Hepatocyte (in vitro differentiated cells): ENCODE results near the gene TNFRSF6B. TPM values are rescaled to one million over a fixed set of nuclear protein-coding genes. Genes with fewer than 3 reads are reported as not detected.

ENCODE experiments used
- DNase-seq: peaks from one replicate; pipeline ENCODE4 v3.0.0-alpha.2; 2016; ENCODE audit warnings: low spot score
- H2AFZ ChIP-seq: fragments of 200-600 bp; sonication (generic); 2 replicates; pipeline ENCODE4 v1.6.0; 2016; ENCODE audit warnings: antibody characterized with exemption, mild to moderate bottlenecking
- H3K27ac ChIP-seq: fragments of 200-600 bp; sonication (generic); 2 replicates; pipeline ENCODE4 v1.5.1; 2016; ENCODE audit warnings: mild to moderate bottlenecking
- H3K27me3 ChIP-seq: fragments of 200-600 bp; sonication (generic); 2 replicates; pipeline ENCODE4 v1.6.1; 2016
- H3K36me3 ChIP-seq: fragments of 200-600 bp; sonication (generic); replicated peaks from 2 replicates; pipeline ENCODE4 v1.5.1; 2016; ENCODE audit warnings: low read depth; ENCODE audit not compliant: insufficient read depth
- H3K4me1 ChIP-seq: fragments of 200-600 bp; sonication (generic); 2 replicates; pipeline ENCODE4 v1.5.1; 2016; ENCODE audit warnings: mild to moderate bottlenecking, moderate library complexity; ENCODE audit not compliant: insufficient read depth
- H3K4me2 ChIP-seq: fragments of 200-600 bp; sonication (generic); 2 replicates; pipeline ENCODE4 v1.6.0; 2016
- H3K4me3 ChIP-seq: fragments of 200-600 bp; sonication (generic); 2 replicates; pipeline ENCODE4 v1.5.1; 2016; ENCODE audit warnings: mild to moderate bottlenecking
- H3K79me2 ChIP-seq: fragments of 200-600 bp; sonication (generic); 2 replicates; pipeline ENCODE4 v1.6.0; 2017; ENCODE audit warnings: mild to moderate bottlenecking
- H3K9me2 ChIP-seq: fragments of 200-600 bp; sonication (generic); replicated peaks from 2 replicates; pipeline ENCODE4 v1.6.0; 2017; ENCODE audit warnings: mild to moderate bottlenecking; ENCODE audit not compliant: insufficient read depth
- H3K9me3 ChIP-seq: fragments of 200-600 bp; sonication (generic); 2 replicates; pipeline ENCODE4 v1.5.1; 2016; ENCODE audit warnings: low read depth, mild to moderate bottlenecking
- H4K20me1 ChIP-seq: fragments of 200-600 bp; sonication (generic); 2 replicates; pipeline ENCODE4 v1.6.0; 2016; ENCODE audit warnings: mild to moderate bottlenecking; ENCODE audit not compliant: insufficient read depth, poor library complexity, severe bottlenecking
- EZH2 ChIP-seq: fragments of 200-600 bp; sonication (generic); IDR thresholded peaks from 2 replicates; pipeline ENCODE4 v1.6.1; 2016; ENCODE audit warnings: antibody characterized with exemption, mild to moderate bottlenecking, borderline replicate concordance
- EZH2phosphoT487 ChIP-seq: fragments of 200-600 bp; sonication (generic); IDR thresholded peaks from one replicate; pipeline ENCODE4 v1.6.1; 2018; ENCODE audit warnings: antibody characterized with exemption, mild to moderate bottlenecking, low read depth, moderate library complexity; ENCODE audit not compliant: unreplicated experiment, severe bottlenecking
- WGBS: methylation state at CpG from one replicate; pipeline ENCODE4 v1.1.6; 2016; ENCODE audit warnings: low lambda C conversion rate; ENCODE audit errors: missing lambda C conversion rate; 5-methylcytosine and 5-hydroxymethylcytosine counted together
- polyA plus RNA-seq: library from polyadenylated mRNA; unstranded; fragments of >200 nt; fragmentation: Nextera tagmentation; extraction: Ambion mirVana; gene quantifications from 2 replicates; pipeline ENCODE4 v1.2.1, GENCODE V29; 2016
- small RNA-seq: library from RNA; depleted of rRNA; stranded (forward); fragments of <200 nt; gene quantifications from one replicate; pipeline ENCODE3, GENCODE V24; 2014
- total RNA-seq: library from RNA; depleted of rRNA; stranded (reverse); fragments of >200 nt; gene quantifications from 2 replicates; pipeline ENCODE4 v1.2.3, GENCODE V29; 2014
- TF ChIP-seq, protein P1 (sequence below): fragments of 200-600 bp; sonication (generic); IDR thresholded peaks from 2 replicates; pipeline ENCODE4 v1.5.1; 2016; ENCODE audit warnings: antibody characterized with exemption, mild to moderate bottlenecking; ENCODE audit not compliant: poor library complexity

The TNFRSF6B gene
- total and polyA plus RNA-seq, 2 experiments from 2014 or later, result 0.97 to 4.2 TPM

- no peaks in the 10 kb centered on the region for H4K20me1 ChIP-seq
- peaks cover 8% of the 10 kb centered on the region for H3K4me1 ChIP-seq
- H3K36me3 ChIP-seq, result no peaks in the 10 kb centered on the region
- no peaks in the 10 kb centered on the region for H3K9me3 ChIP-seq
- peak; percentile 3 for DNase-seq
- peaks cover 6% of the 10 kb centered on the region for H3K79me2 ChIP-seq
- H3K4me3 ChIP-seq, result no peak overlapping the region
- H3K9me2 ChIP-seq, result no peaks in the 10 kb centered on the region
- 91% methylated on average over 22 of the region's 26 CpGs for WGBS
- no peak overlapping the region for H2AFZ ChIP-seq
- H3K27ac ChIP-seq, result no peak overlapping the region
- TF ChIP-seq EZH2phosphoT487, result no peak
- no peaks in the 10 kb centered on the region for H3K27me3 ChIP-seq
- H3K4me2 ChIP-seq, result no peak overlapping the region
Measured at GRCh38 chr20:63745961-63746731, 49.7 kb downstream of the TNFRSF6B start.

DNA sequence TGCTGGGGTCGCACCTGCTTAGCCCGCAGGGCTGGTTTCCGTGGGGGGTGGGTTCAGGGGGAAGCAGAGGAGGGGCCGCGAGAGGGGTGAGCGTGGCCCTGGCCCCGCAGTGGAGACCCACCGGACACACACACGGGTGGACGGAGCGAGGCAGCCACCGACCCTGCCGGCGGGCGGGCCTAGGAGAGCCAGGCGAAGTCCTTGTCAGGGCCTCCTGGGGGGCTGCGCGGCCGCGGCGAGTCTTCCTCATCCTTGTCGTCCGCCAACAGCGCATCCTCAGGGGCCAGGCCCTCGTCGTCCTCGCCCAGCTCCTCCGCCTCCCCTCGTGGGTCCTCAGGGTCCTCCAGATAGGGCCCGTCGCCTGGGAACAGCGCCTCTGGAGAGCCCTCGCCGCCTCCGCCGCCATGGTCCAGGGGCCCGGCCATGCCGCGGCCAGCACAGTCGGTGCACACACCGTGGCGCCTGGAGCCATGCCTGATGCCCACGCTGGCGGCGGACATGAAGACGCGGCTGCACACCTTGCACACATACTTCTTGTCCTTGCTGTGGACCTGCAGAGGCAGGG is 50.4 kb downstream of the TNFRSF6B start:
- no peak overlapping the region for H3K4me2 ChIP-seq
- H3K9me3 ChIP-seq, result no peaks in the 10 kb centered on the region
- TF ChIP-seq, protein P1, sequence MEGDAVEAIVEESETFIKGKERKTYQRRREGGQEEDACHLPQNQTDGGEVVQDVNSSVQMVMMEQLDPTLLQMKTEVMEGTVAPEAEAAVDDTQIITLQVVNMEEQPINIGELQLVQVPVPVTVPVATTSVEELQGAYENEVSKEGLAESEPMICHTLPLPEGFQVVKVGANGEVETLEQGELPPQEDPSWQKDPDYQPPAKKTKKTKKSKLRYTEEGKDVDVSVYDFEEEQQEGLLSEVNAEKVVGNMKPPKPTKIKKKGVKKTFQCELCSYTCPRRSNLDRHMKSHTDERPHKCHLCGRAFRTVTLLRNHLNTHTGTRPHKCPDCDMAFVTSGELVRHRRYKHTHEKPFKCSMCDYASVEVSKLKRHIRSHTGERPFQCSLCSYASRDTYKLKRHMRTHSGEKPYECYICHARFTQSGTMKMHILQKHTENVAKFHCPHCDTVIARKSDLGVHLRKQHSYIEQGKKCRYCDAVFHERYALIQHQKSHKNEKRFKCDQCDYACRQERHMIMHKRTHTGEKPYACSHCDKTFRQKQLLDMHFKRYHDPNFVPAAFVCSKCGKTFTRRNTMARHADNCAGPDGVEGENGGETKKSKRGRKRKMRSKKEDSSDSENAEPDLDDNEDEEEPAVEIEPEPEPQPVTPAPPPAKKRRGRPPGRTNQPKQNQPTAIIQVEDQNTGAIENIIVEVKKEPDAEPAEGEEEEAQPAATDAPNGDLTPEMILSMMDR, result no peak
- TF ChIP-seq EZH2 (no peak), EZH2phosphoT487 (no peak)
- H2AFZ ChIP-seq, result no peak overlapping the region
- 97% methylated on average over 32 of the region's 47 CpGs for WGBS
- peak; percentile 4 for DNase-seq
- no peaks in the 10 kb centered on the region for H3K9me2 ChIP-seq
- no peaks in the 10 kb centered on the region for H3K36me3 ChIP-seq
- peaks cover 1% of the 10 kb centered on the region for H3K4me1 ChIP-seq
- no peaks in the 10 kb centered on the region for H3K27me3 ChIP-seq
- no peak overlapping the region for H3K4me3 ChIP-seq
- no peaks in the 10 kb centered on the region for H4K20me1 ChIP-seq
- H3K27ac ChIP-seq, result no peak overlapping the region
- H3K79me2 ChIP-seq, result no peaks in the 10 kb centered on the region

GRCh38 chr20:63747622-63748069 is 51.2 kb downstream of the TNFRSF6B start:
- Histone ChIP-seq H3K9me2 (no peaks in the 10 kb centered on the region), H3K9me3 (no peaks in the 10 kb centered on the region), H3K79me2 (no peaks in the 10 kb centered on the region), H3K4me2 (no peak overlapping the region), H3K36me3 (no peaks in the 10 kb centered on the region), H3K4me1 (no peaks in the 10 kb centered on the region), H3K27me3 (no peaks in the 10 kb centered on the region), H2AFZ (no peak overlapping the region), H4K20me1 (no peaks in the 10 kb centered on the region), H3K4me3 (no peak overlapping the region), H3K27ac (no peak overlapping the region)
- WGBS, result 85% methylated on average over 10 of the region's 13 CpGs
- peak; percentile 4 for DNase-seq
- TF ChIP-seq EZH2phosphoT487 (no peak), EZH2 (no peak)
- TF ChIP-seq, protein P1, result no peak

Small RNA genes within 50 kb of the gene (small RNA-seq; reads per million reads assigned to genes)
- gene LIME1 (not detected), gene TNFRSF6B (not detected)

Other genes starting within 250 kb of the TNFRSF6B start
- gene KCNQ2, start 224.0 kb upstream of the TNFRSF6B start, total RNA-seq, result 2.9 and 3.5 TPM in 2 replicates
- gene KCNQ2, start 224.0 kb upstream of the TNFRSF6B start, polyA plus RNA-seq, result 4.3 and 5.4 TPM in 2 replicates
- gene EEF1A2, start 197.6 kb upstream of the TNFRSF6B start, total RNA-seq, result 18.5 and 23.5 TPM in 2 replicates
- 12.0 and 14.8 TPM in 2 replicates for gene EEF1A2, start 197.6 kb upstream of the TNFRSF6B start, polyA plus RNA-seq
- 47.6 and 55.1 TPM in 2 replicates for gene PPDPF, start 175.9 kb upstream of the TNFRSF6B start, total RNA-seq
- gene PPDPF, start 175.9 kb upstream of the TNFRSF6B start, polyA plus RNA-seq, result 330 and 333 TPM in 2 replicates
- 0.52 and 1.1 TPM in 2 replicates for gene PTK6, start 159.3 kb upstream of the TNFRSF6B start, total RNA-seq
- gene PTK6, start 159.3 kb upstream of the TNFRSF6B start, polyA plus RNA-seq, result 0.06 and 0.27 TPM in 2 replicates
- not detected in 2 replicates for gene SRMS, start 148.9 kb upstream of the TNFRSF6B start, total RNA-seq
- not detected in 2 replicates for gene SRMS, start 148.9 kb upstream of the TNFRSF6B start, polyA plus RNA-seq
- gene FNDC11, start 142.5 kb upstream of the TNFRSF6B start, total RNA-seq, result 0.57 and 0.76 TPM in 2 replicates
- gene FNDC11, start 142.5 kb upstream of the TNFRSF6B start, polyA plus RNA-seq, result 0.79 and 2.1 TPM in 2 replicates
- gene HELZ2, start 122.4 kb upstream of the TNFRSF6B start, total RNA-seq, result 14.8 and 17.0 TPM in 2 replicates
- gene HELZ2, start 122.4 kb upstream of the TNFRSF6B start, polyA plus RNA-seq, result 4.6 and 5.8 TPM in 2 replicates
- gene GMEB2, start 69.6 kb upstream of the TNFRSF6B start, total RNA-seq, result 10.0 and 10.7 TPM in 2 replicates
- gene GMEB2, start 69.6 kb upstream of the TNFRSF6B start, polyA plus RNA-seq, result 8.7 and 10.9 TPM in 2 replicates
- 13.2 and 14.4 TPM in 2 replicates for gene STMN3, start 43.2 kb upstream of the TNFRSF6B start, total RNA-seq
- gene STMN3, start 43.2 kb upstream of the TNFRSF6B start, polyA plus RNA-seq, result 17.3 and 18.2 TPM in 2 replicates
- gene RTEL1, start 38.3 kb upstream of the TNFRSF6B start, total RNA-seq, result 16.9 and 18.2 TPM in 2 replicates
- gene RTEL1, start 38.3 kb upstream of the TNFRSF6B start, polyA plus RNA-seq, result 14.0 and 18.3 TPM in 2 replicates
- 24.0 and 31.5 TPM in 2 replicates for gene ARFRP1, start 11.3 kb downstream of the TNFRSF6B start, total RNA-seq
- gene ARFRP1, start 11.3 kb downstream of the TNFRSF6B start, polyA plus RNA-seq, result 38.0 and 50.0 TPM in 2 replicates
- gene ZGPAT, start 11.4 kb downstream of the TNFRSF6B start, total RNA-seq, result 18.6 and 21.5 TPM in 2 replicates
- 41.7 and 48.7 TPM in 2 replicates for gene ZGPAT, start 11.4 kb downstream of the TNFRSF6B start, polyA plus RNA-seq
- gene LIME1, start 40.0 kb downstream of the TNFRSF6B start, total RNA-seq, result 6.6 and 11.7 TPM in 2 replicates
- 20.2 and 20.7 TPM in 2 replicates for gene LIME1, start 40.0 kb downstream of the TNFRSF6B start, polyA plus RNA-seq
- 43.9 and 59.4 TPM in 2 replicates for gene SLC2A4RG, start 43.1 kb downstream of the TNFRSF6B start, total RNA-seq
- 50.4 and 53.6 TPM in 2 replicates for gene SLC2A4RG, start 43.1 kb downstream of the TNFRSF6B start, polyA plus RNA-seq
- gene ZBTB46, start 134.6 kb downstream of the TNFRSF6B start, total RNA-seq, result 4.0 and 5.2 TPM in 2 replicates
- 2.0 and 3.2 TPM in 2 replicates for gene ZBTB46, start 134.6 kb downstream of the TNFRSF6B start, polyA plus RNA-seq
- not detected in 2 replicates for gene ABHD16B, start 164.8 kb downstream of the TNFRSF6B start, total RNA-seq
- 0.68 and 0.95 TPM in 2 replicates for gene ABHD16B, start 164.8 kb downstream of the TNFRSF6B start, polyA plus RNA-seq
- 83.2 and 86.2 TPM in 2 replicates for gene TPD52L2, start 168.6 kb downstream of the TNFRSF6B start, total RNA-seq
- gene TPD52L2, start 168.6 kb downstream of the TNFRSF6B start, polyA plus RNA-seq, result 93.8 and 98.1 TPM in 2 replicates
- gene DNAJC5, start 198.5 kb downstream of the TNFRSF6B start, total RNA-seq, result 34.0 and 39.6 TPM in 2 replicates
- 6.6 and 10.2 TPM in 2 replicates for gene DNAJC5, start 198.5 kb downstream of the TNFRSF6B start, polyA plus RNA-seq